ENCODE measurements around the gene RRP1B.

- TF ChIP-seq CTCF (IDR thresholded peaks at IDR 0.05) = no peak
- TF ChIP-seq EZH2 (IDR thresholded peaks at IDR 0.05) = no peak
- no peak for TF ChIP-seq EZH2phosphoT487 (IDR thresholded peaks at IDR 0.05)
These were observed 32.4 kb downstream of the RRP1B start for GRCh38 chr21:43691801-43692200.

All from neural progenitor cell (in vitro differentiated cells).